GM19043 (cell line): ENCODE data around the gene GRM7.

Source experiments
- ATAC-seq: cut with Tn5 transposase; IDR thresholded peaks from one replicate; pipeline ENCODE4 v1.9.1; 2021; ENCODE audit warnings: low read depth; ENCODE audit not compliant: unreplicated experiment

The GRM7 gene

GRCh38 chr3:7289121-7289520, 428.2 kb downstream of the GRM7 start:
- ATAC-seq, result no peak

- ATAC-seq, result no peak
Observed at GRCh38 chr3:7290077-7290825, 429.3 kb downstream of the GRM7 start.

- no peak for ATAC-seq
Observed at GRCh38 chr3:7292362-7292761, 431.4 kb downstream of the GRM7 start.

GRCh38 chr3:7293286-7293685, 432.4 kb downstream of the GRM7 start:
- ATAC-seq, result no peak

GRCh38 chr3:7305561-7305960, 444.6 kb downstream of the GRM7 start:
- ATAC-seq, result no peak

GRCh38 chr3:7306901-7307300, 446.0 kb downstream of the GRM7 start:
- ATAC-seq, result no peak

GRCh38 chr3:7307410-7307809, 446.5 kb downstream of the GRM7 start:
- no peak for ATAC-seq

- no peak for ATAC-seq
Observed at GRCh38 chr3:7309641-7310102, 448.8 kb downstream of the GRM7 start.

- ATAC-seq, result no peak
Observed at GRCh38 chr3:7315037-7315436, 454.1 kb downstream of the GRM7 start.

- ATAC-seq, result no peak
Observed at GRCh38 chr3:7322957-7323669, 462.2 kb downstream of the GRM7 start.

GRCh38 chr3:7328339-7328738, 467.4 kb downstream of the GRM7 start:
- ATAC-seq, result no peak

DNA sequence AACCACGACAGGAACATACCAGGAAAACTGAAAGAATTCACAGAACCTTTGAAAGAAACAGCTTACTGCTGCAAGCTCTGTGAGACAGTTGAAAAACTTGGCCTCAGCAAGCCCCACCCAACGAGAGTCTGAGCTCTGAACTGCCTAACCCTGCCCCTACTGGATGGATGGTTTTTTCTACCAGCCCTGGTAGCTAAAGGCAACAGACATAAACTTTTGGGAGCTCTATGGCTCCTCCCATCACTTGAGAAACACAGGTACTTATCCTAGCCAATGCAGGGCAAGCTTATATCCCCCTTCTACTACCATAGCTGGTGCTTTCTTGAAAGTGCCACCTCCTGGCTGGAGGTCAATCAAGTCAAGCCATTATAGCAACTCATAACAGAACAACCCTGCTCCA, 471.8 kb downstream of the GRM7 start:
- no peak for ATAC-seq

DNA sequence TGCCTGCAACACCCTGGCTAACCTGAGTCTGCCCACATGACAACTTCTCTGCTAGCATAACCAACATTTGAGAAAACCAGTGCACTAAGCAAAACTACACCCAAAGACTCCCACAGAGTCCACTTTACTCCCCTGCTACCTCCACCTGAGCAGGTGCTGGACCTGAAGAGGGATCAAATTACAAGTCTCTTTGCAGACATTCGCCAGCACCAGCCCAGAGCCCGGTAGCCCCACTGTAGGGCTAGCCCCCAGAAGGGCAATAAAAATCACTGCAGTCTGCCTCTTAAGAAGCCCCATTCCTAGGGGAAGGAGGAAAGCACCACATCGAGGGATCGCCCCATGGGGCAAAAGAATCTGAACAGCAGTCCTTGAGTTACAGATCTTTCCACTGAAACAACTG, 472.2 kb downstream of the GRM7 start:
- no peak for ATAC-seq

- no peak for ATAC-seq
Observed at GRCh38 chr3:7340795-7341194, 479.9 kb downstream of the GRM7 start.

DNA sequence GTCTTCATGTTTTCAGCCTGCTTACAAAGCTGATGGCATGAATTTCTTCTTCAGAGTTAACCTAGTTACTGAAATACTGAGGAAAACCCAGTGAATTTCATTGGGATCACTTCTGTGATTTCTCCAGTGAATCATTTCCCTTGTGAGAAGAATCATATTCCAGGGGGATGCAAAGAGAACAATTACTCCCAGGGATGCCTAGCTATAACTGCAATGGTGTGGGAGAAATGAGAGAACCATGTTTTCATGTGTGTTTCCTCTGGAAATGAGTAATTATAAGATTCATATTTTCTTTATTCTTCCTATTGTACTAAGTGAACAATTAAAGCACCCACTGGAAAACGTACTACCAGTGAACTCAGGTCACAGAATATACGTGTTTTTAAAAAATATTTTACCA, 485.4 kb downstream of the GRM7 start:
- ATAC-seq, result no peak

- no peak for ATAC-seq
Observed at GRCh38 chr3:7357101-7357500, 496.2 kb downstream of the GRM7 start.

- no peak for ATAC-seq
Observed at GRCh38 chr3:7367968-7368367, 507.1 kb downstream of the GRM7 start.

DNA sequence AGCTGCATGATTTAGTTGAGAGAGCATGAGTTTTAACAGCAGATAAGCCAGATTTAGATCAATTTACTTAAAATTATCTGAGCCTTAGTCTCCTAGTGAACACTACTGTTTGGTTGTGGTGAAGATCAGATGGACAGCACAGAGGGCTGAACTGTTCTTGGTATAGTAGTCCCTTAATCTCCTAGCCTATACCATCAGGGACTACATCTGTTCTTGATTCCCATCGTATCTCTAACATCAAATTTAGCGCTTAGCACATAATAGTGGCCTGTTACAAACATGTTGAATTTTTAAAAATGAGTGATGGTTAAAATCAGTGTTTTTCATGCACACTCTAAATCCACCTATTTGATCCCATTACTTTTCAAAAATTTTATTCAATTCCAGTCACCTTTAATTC, 507.7 kb downstream of the GRM7 start:
- no peak for ATAC-seq

- ATAC-seq, result no peak
Observed at GRCh38 chr3:7371693-7372572, 511.0 kb downstream of the GRM7 start.

- ATAC-seq, result no peak
Observed at GRCh38 chr3:7377103-7377502, 516.2 kb downstream of the GRM7 start.

GRCh38 chr3:7381741-7382140, 520.8 kb downstream of the GRM7 start:
- ATAC-seq, result no peak
